Vagina (tissue), 2 donors: ENCODE results near the gene MARCHF5.

Experiments used
- POLR2A ChIP-seq, 2 donors: fragments of 450-650 bp; IDR thresholded peaks; one replicate each; pipeline ENCODE4 v1.6.1; 2017; ENCODE audit warnings: antibody characterized with exemption in 2 of 2, mild to moderate bottlenecking in 2 of 2, moderate library complexity in 2 of 2
- POLR2AphosphoS5 ChIP-seq, 2 donors: sonication (generic); formaldehyde crosslinking; IDR thresholded peaks; one replicate each; pipeline ENCODE4 v1.9.0; 2017; ENCODE audit warnings: antibody characterized with exemption in 2 of 2, mild to moderate bottlenecking in 2 of 2, low read depth in 1 of 2; ENCODE audit not compliant: insufficient read depth in 1 of 2
- TF ChIP-seq, protein P1 (sequence below), 3 experiments: fragments of 450-650 bp in 2 of 3; fragments of 200-600 bp in 1 of 3; sonication (generic) in 1 of 3; IDR thresholded peaks; one replicate each; pipeline ENCODE4 v1.5.1; 2017 to 2019; ENCODE audit warnings: antibody characterized with exemption in 3 of 3, mild to moderate bottlenecking in 2 of 3, moderate library complexity in 2 of 3

DNA sequence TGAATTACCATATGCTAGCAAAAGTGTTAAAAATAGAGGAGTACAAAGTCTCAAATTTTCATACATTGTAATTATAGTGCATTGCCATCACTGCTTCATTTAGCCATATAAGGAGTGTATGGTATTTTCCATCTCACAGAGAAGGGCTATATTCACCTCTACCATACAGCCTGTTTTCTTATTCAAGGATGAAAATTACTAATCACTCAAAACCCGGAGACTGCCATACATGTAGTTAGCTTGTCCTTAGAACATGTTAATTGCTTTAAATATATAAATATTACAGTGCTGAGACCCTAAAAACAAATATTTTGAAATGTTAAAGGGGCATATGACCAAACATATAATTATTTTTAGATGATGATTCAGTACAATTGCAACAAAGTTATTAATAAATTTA is 49.5 kb upstream of the MARCHF5 start:
- TF ChIP-seq, protein P1, sequence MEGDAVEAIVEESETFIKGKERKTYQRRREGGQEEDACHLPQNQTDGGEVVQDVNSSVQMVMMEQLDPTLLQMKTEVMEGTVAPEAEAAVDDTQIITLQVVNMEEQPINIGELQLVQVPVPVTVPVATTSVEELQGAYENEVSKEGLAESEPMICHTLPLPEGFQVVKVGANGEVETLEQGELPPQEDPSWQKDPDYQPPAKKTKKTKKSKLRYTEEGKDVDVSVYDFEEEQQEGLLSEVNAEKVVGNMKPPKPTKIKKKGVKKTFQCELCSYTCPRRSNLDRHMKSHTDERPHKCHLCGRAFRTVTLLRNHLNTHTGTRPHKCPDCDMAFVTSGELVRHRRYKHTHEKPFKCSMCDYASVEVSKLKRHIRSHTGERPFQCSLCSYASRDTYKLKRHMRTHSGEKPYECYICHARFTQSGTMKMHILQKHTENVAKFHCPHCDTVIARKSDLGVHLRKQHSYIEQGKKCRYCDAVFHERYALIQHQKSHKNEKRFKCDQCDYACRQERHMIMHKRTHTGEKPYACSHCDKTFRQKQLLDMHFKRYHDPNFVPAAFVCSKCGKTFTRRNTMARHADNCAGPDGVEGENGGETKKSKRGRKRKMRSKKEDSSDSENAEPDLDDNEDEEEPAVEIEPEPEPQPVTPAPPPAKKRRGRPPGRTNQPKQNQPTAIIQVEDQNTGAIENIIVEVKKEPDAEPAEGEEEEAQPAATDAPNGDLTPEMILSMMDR (IDR thresholded peaks at IDR 0.05), result no peak
- no peak for TF ChIP-seq POLR2A (IDR thresholded peaks at IDR 0.05)
- no peak for TF ChIP-seq POLR2AphosphoS5 (IDR thresholded peaks at IDR 0.05; ENCODE audit: insufficient read depth in 1 of 2, low read depth in 1 of 2)
